ENCODE results near the gene HSBP1L1. TPM values are rescaled to one million over a fixed set of nuclear protein-coding genes. Genes with fewer than 3 reads are reported as not detected.

HSBP1L1 gene
- total and polyA plus RNA-seq, 2 of the 8 experiments (the other 6 are each of a cell fraction or from before 2014, with no cell fraction given), result 1.0 to 1.3 TPM

DNA sequence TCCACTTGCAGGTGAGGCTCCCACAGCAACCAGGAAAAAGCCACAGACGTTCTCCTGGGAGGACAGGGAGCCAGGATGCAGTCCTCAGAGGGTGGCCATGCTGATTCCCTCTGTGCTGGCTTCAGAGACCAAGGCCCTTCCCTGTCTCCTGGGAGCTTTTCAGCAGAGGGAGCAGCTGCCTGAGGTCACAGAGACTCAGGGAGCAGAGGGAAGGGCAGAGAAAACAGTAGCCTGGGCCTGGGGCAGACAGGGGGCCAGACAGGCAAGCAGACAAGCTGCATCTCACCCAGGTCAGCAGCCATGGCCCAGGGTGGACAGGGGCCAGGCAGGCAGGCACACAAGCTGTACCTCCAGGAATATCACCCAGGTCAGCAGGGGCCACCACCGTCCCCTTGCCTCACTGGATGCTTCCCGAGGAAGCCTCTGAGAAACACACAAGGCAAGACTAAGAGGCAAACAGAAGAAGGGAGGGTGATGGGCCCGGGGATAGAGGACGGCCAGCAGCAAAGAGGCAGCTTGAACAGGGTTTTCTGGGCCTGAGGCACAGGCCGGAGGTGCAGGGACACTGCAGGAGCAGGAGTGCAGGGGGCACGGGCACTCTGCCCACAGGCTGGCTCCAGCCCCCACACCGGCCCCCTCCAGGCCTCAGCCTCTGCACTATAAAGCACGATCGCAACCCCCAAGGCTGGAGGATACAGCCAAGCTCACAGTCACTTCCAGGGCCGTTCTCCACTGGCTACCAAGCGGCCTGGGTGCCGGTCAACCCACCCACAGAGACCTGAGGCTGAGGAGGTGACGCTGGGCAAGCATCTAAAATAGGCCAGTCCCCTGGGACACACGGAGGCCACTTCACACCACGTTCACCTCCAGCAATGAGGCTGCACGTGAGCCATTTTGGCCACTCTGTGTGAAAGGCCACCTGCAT lies 19.1 kb upstream of the HSBP1L1 start:
- Histone ChIP-seq H4K8ac (ENCODE audit: extremely low read depth, insufficient read depth, low read length) (no peak overlapping the region), H2BK5ac (ENCODE audit: low read depth, low read length) (no peak overlapping the region; the same call in 1 of the 2 replicates), H3K23ac (ENCODE audit: insufficient read length) (no peak overlapping the region), H2AK5ac (ENCODE audit: low read depth, low read length) (no peak overlapping the region), H2AFZ (ENCODE audit: low read length) (no peak overlapping the region), H2BK20ac (ENCODE audit: low read length) (no peak overlapping the region), H3K23me2 (ENCODE audit: low read depth, low read length) (no peaks in the 10 kb centered on the region), H3K79me2 (ENCODE audit: control insufficient read depth in 1 of 2, insufficient read depth in 2 of 2, low read length in 2 of 2) (peaks cover 0 to 6% of the 10 kb centered on the region in 2 experiments; a peak in 2 of 4 replicates), H3K18ac (ENCODE audit: extremely low read depth, low read length) (peak overlapping the region; percentile 19; the same call in 1 of the 2 replicates), H4K20me1 (replicated peaks in 1 of 2; ENCODE audit: control insufficient read depth in 1 of 2, insufficient read depth in 2 of 2, low read length in 2 of 2) (peaks cover 5 to 22% of the 10 kb centered on the region in 2 experiments), H2BK120ac (replicated peaks; ENCODE audit: low read depth, low read length) (no peak overlapping the region), H3K9me3 (ENCODE audit: insufficient read depth in 2 of 2, low read depth in 1 of 2, low read length in 1 of 2) (no peaks in the 10 kb centered on the region), H2BK15ac (ENCODE audit: low read length) (no peak overlapping the region), H3K36me3 (ENCODE audit: control insufficient read depth in 2 of 4, insufficient read depth in 4 of 4, low read length in 3 of 4) (no peaks in the 10 kb centered on the region; a peak in 1 of 8 replicates), H3K27ac (ENCODE audit: low read depth, low read length) (no peak overlapping the region), H3K4me1 (replicated peaks in 1 of 4; ENCODE audit: control insufficient read depth in 3 of 4, insufficient read depth in 4 of 4, low read length in 3 of 4) (peaks cover 0 to 13% (median 8%) of the 10 kb centered on the region in 4 experiments; a peak in 4 of 7 replicates), H4K91ac (replicated peaks; ENCODE audit: insufficient read length, low read length) (no peak overlapping the region), H4K5ac (ENCODE audit: insufficient read length, low read depth, low read length) (no peak overlapping the region), H3K4me2 (ENCODE audit: insufficient read depth in 1 of 2, low read depth in 2 of 2, low read length in 2 of 2) (no peak overlapping the region), H3K4ac (replicated peaks; ENCODE audit: insufficient read length, low read depth, low read length) (no peak overlapping the region), H3K9ac (replicated peaks in 1 of 4; ENCODE audit: extremely low read depth in 1 of 4, low read depth in 3 of 4, low read length in 3 of 4) (no peak overlapping the region), H3K14ac (ENCODE audit: insufficient read length) (no peak overlapping the region), H2BK12ac (ENCODE audit: low read depth, low read length) (no peak overlapping the region), H3K79me1 (ENCODE audit: low read depth, low read length) (peaks cover 3% of the 10 kb centered on the region; the same call in 1 of the 2 replicates), H3K56ac (replicated peaks; ENCODE audit: insufficient read length, low read depth, low read length) (no peak overlapping the region), H3K27me3 (replicated peaks in 1 of 4; ENCODE audit: control insufficient read depth in 3 of 4, extremely low read depth in 1 of 4, insufficient read depth in 3 of 4, low read length in 3 of 4) (peaks cover 0 to 6% (median 4%) of the 10 kb centered on the region in 4 experiments; a peak in 5 of 7 replicates), H3K4me3 (ENCODE audit: extremely low read depth in 1 of 4, insufficient read depth in 2 of 4, low read depth in 3 of 4, low read length in 4 of 4) (no peak overlapping the region)
- DNase-seq (ENCODE audit: low read depth in 1 of 2, low spot score in 2 of 2), result no peak
- WGBS, 2 experiments (ENCODE audit: extremely low coverage in 1 of 2, insufficient coverage in 1 of 2, insufficient read length in 1 of 2, insufficient replicate concordance in 2 of 2, low coverage in 1 of 2, low lambda C conversion rate in 2 of 2, missing lambda C conversion rate in 1 of 2), result 91% methylated on average over 17 of the region's 17 CpGs; no CpG with 5 or more reads in 1 of the 2 experiments
- ChIA-PET POLR2A (ENCODE audit: partially characterized antibody) (no interaction called here), CTCF (ENCODE audit: partially characterized antibody) (interaction anchor here (0.6 to 4.4 kb wide), 7 partner anchors 11 to 273 kb away, joined by 3 to 19 read pairs (median 3); partner anchors contain the start of gene ADNP2)
- FAIRE-seq, result no peak
- TF ChIP-seq, protein P1, sequence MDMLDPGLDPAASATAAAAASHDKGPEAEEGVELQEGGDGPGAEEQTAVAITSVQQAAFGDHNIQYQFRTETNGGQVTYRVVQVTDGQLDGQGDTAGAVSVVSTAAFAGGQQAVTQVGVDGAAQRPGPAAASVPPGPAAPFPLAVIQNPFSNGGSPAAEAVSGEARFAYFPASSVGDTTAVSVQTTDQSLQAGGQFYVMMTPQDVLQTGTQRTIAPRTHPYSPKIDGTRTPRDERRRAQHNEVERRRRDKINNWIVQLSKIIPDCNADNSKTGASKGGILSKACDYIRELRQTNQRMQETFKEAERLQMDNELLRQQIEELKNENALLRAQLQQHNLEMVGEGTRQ (IDR thresholded peaks at IDR 0.05; ENCODE audit: low read length), result no peak
- TF ChIP-seq BCL11A (IDR thresholded peaks at IDR 0.05; ENCODE audit: low read depth in 2 of 2, low read length in 2 of 2) (no peak), CBX5 (IDR thresholded peaks at IDR 0.05; ENCODE audit: low read depth, low read length) (no peak), SP2 (IDR thresholded peaks at IDR 0.05; ENCODE audit: low read length) (no peak), MAFK (IDR thresholded peaks at IDR 0.05; ENCODE audit: low read depth, low read length) (no peak), RNF2 (IDR thresholded peaks at IDR 0.05; ENCODE audit: borderline replicate concordance, low read depth, low read length, missing control alignments, poor library complexity, severe bottlenecking) (no peak), EGR1 (IDR thresholded peaks at IDR 0.05; ENCODE audit: borderline replicate concordance, low read depth, low read length) (no peak), CEBPB (IDR thresholded peaks at IDR 0.05; ENCODE audit: low read depth, low read length) (no peak), POU5F1 (IDR thresholded peaks at IDR 0.05; ENCODE audit: low read depth, low read length) (no peak), GABPA (IDR thresholded peaks at IDR 0.05; ENCODE audit: borderline replicate concordance, insufficient read depth, low read length) (no peak)
